ENCODE data around the gene ODF4.

The ODF4 gene

DNA sequence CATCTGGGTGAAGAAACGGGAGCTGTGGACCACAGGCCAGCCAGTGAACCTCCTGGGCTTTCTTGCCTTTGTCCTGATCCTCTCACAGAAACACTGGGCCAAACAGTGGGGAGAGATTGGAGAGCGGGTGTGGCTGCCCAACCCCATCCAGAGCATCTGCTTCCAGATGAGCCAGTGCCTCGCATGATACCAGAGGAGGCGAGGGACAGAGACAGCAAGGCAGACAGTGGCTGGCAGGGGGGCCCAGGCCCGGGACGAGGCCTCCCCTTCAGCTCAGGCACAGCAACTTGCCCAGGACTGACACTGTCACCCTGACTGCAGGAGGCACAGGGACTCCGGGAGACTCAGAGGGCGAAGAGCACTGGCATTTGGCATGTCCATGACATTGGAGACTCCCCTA lies 17.6 kb upstream of the ODF4 start (continued):
- TF ChIP-seq OSR1 (CRISPR knock-in tag; IDR thresholded peaks at IDR 0.05) = no peak
- no peak for TF ChIP-seq ESRRG (CRISPR knock-in tag; IDR thresholded peaks at IDR 0.05)
- TF ChIP-seq ARNTL (CRISPR knock-in tag; IDR thresholded peaks at IDR 0.05; ENCODE audit: borderline replicate concordance, low read depth) = no peak
- no peak for TF ChIP-seq ZNF8 (CRISPR knock-in tag; IDR thresholded peaks at IDR 0.05)
- TF ChIP-seq ZC3H10 (CRISPR knock-in tag; IDR thresholded peaks at IDR 0.05) = no peak
- TF ChIP-seq, protein P1, sequence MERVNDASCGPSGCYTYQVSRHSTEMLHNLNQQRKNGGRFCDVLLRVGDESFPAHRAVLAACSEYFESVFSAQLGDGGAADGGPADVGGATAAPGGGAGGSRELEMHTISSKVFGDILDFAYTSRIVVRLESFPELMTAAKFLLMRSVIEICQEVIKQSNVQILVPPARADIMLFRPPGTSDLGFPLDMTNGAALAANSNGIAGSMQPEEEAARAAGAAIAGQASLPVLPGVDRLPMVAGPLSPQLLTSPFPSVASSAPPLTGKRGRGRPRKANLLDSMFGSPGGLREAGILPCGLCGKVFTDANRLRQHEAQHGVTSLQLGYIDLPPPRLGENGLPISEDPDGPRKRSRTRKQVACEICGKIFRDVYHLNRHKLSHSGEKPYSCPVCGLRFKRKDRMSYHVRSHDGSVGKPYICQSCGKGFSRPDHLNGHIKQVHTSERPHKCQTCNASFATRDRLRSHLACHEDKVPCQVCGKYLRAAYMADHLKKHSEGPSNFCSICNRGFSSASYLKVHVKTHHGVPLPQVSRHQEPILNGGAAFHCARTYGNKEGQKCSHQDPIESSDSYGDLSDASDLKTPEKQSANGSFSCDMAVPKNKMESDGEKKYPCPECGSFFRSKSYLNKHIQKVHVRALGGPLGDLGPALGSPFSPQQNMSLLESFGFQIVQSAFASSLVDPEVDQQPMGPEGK (CRISPR knock-in tag; IDR thresholded peaks at IDR 0.05; ENCODE audit: borderline replicate concordance) = no peak
- no peak for TF ChIP-seq ZFP30 (CRISPR knock-in tag; IDR thresholded peaks at IDR 0.05)

GRCh38 chr17:8324132-8324531 lies 15.5 kb upstream of the ODF4 start:
- no peak for ATAC-seq
- TF ChIP-seq ZFP3 (CRISPR knock-in tag; IDR thresholded peaks at IDR 0.05) = no peak
- TF ChIP-seq OSR1 (CRISPR knock-in tag; IDR thresholded peaks at IDR 0.05) = no peak
- TF ChIP-seq, protein P1 (CRISPR knock-in tag; IDR thresholded peaks at IDR 0.05; ENCODE audit: borderline replicate concordance) = no peak
- TF ChIP-seq BACH2 (CRISPR knock-in tag; IDR thresholded peaks at IDR 0.05; ENCODE audit: borderline replicate concordance) = no peak
- TF ChIP-seq GLIS3 (CRISPR knock-in tag; IDR thresholded peaks at IDR 0.05) = no peak
- no peak for TF ChIP-seq ZNF8 (CRISPR knock-in tag; IDR thresholded peaks at IDR 0.05)
- TF ChIP-seq CSDC2 (CRISPR knock-in tag; IDR thresholded peaks at IDR 0.05) = no peak
- no peak for TF ChIP-seq TOX (CRISPR knock-in tag; IDR thresholded peaks at IDR 0.05; ENCODE audit: borderline replicate concordance)
- no peak for TF ChIP-seq SNAI2 (CRISPR knock-in tag; IDR thresholded peaks at IDR 0.05)
- no peak for TF ChIP-seq PPARA (CRISPR knock-in tag; IDR thresholded peaks at IDR 0.05; ENCODE audit: borderline replicate concordance)
- TF ChIP-seq CREB5 (CRISPR knock-in tag; IDR thresholded peaks at IDR 0.05; ENCODE audit: low read depth) = no peak
- no peak for TF ChIP-seq TSHZ2 (CRISPR knock-in tag; IDR thresholded peaks at IDR 0.05)

DNA sequence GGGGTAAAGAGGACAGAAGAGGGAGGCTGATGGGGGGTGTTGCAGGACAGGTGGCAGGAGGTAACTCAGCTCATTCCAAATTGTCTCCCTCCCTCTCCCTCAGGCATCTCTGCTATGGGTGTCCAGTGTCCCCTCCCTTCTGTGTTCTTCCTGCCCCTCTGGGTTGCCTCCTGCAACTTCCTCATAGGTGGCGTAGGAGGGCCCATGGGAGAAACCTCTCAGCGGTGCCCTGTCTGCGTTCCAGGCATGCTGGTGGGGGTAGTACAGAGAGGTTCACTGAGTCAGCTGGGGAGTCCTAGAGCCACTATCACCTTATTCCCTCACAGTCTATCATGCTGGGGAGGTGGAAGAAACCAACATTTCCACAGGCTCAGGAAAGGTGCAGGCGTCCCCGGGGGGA lies 14.7 kb upstream of the ODF4 start:
- ATAC-seq = no peak
- no peak for TF ChIP-seq ZNF8 (CRISPR knock-in tag; IDR thresholded peaks at IDR 0.05)
- TF ChIP-seq RARB (CRISPR knock-in tag; IDR thresholded peaks at IDR 0.05) = no peak
- TF ChIP-seq CREB5 (CRISPR knock-in tag; IDR thresholded peaks at IDR 0.05; ENCODE audit: low read depth) = no peak
- no peak for TF ChIP-seq TSHZ2 (CRISPR knock-in tag; IDR thresholded peaks at IDR 0.05)
- no peak for TF ChIP-seq BACH2 (CRISPR knock-in tag; IDR thresholded peaks at IDR 0.05; ENCODE audit: borderline replicate concordance)
- no peak for TF ChIP-seq SNAI2 (CRISPR knock-in tag; IDR thresholded peaks at IDR 0.05)
- TF ChIP-seq ARNTL (CRISPR knock-in tag; IDR thresholded peaks at IDR 0.05; ENCODE audit: borderline replicate concordance, low read depth) = no peak

All from SK-N-SH treated with all-trans-retinoic acid at 6 μM for 48 hours (cell line).